EH (cell line): ENCODE data around the gene PLXNA4.
"Not testable (repeated sequence)": the region's sequence is repeated elsewhere in the genome, so short reads cannot be mapped to it uniquely, and the experiment has no call there.

Experiments used
- DNase-seq: peaks from one replicate; pipeline ENCODE4 v3.0.0-alpha.2; 2015; ENCODE audit warnings: low read depth

PLXNA4 gene

GRCh38 chr7:132414857-132415256 lies 161.4 kb downstream of the PLXNA4 start:
- no peak for DNase-seq

- no peak for DNase-seq
These were observed 163.8 kb downstream of the PLXNA4 start for GRCh38 chr7:132412435-132412834.

- no peak for DNase-seq
These were observed 165.3 kb downstream of the PLXNA4 start for GRCh38 chr7:132410861-132411541.

GRCh38 chr7:132410385-132410784 lies 165.9 kb downstream of the PLXNA4 start:
- peak; percentile 11 for DNase-seq

GRCh38 chr7:132407764-132408163 lies 168.5 kb downstream of the PLXNA4 start:
- no peak for DNase-seq

GRCh38 chr7:132406039-132406438 lies 170.2 kb downstream of the PLXNA4 start:
- DNase-seq = no peak

GRCh38 chr7:132404261-132404660 lies 172.0 kb downstream of the PLXNA4 start:
- no peak for DNase-seq

GRCh38 chr7:132403465-132404110 lies 172.7 kb downstream of the PLXNA4 start:
- no peak for DNase-seq

GRCh38 chr7:132402751-132403245 lies 173.5 kb downstream of the PLXNA4 start:
- DNase-seq = no peak

- no peak for DNase-seq
These were observed 174.2 kb downstream of the PLXNA4 start for GRCh38 chr7:132402096-132402495.

- no peak for DNase-seq
These were observed 175.6 kb downstream of the PLXNA4 start for GRCh38 chr7:132400561-132401142.

GRCh38 chr7:132399367-132399766 lies 176.9 kb downstream of the PLXNA4 start:
- no peak for DNase-seq

- DNase-seq = no peak
These were observed 177.9 kb downstream of the PLXNA4 start for GRCh38 chr7:132398253-132398925.

GRCh38 chr7:132397070-132397469 lies 179.2 kb downstream of the PLXNA4 start:
- no peak for DNase-seq

- no peak for DNase-seq
These were observed 180.9 kb downstream of the PLXNA4 start for GRCh38 chr7:132395361-132395760.

- DNase-seq = no peak
These were observed 181.7 kb downstream of the PLXNA4 start for GRCh38 chr7:132394283-132395198.

GRCh38 chr7:132393789-132394261 lies 182.4 kb downstream of the PLXNA4 start:
- no peak for DNase-seq

GRCh38 chr7:132392713-132393112 lies 183.6 kb downstream of the PLXNA4 start:
- DNase-seq = no peak

- peak; percentile 51 for DNase-seq
These were observed 185.6 kb downstream of the PLXNA4 start for GRCh38 chr7:132390705-132391104.

- DNase-seq = not testable (repeated sequence)
These were observed 186.2 kb downstream of the PLXNA4 start for GRCh38 chr7:132390049-132390448.

GRCh38 chr7:132388688-132389087 lies 187.6 kb downstream of the PLXNA4 start:
- DNase-seq = no peak
